ENCODE results near the gene SLC7A5.
"Not testable (repeated sequence)": the region's sequence is repeated elsewhere in the genome, so short reads cannot be mapped to it uniquely, and the experiment has no call there.

Gene SLC7A5

GRCh38 chr16:87862597-87863326, 6.5 kb downstream of the SLC7A5 start:
- H2AFZ ChIP-seq (ENCODE audit: low read depth, low read length); H3K23ac ChIP-seq (ENCODE audit: low read length in 2 of 2); H4K8ac ChIP-seq (ENCODE audit: low read length); H3K4me2 ChIP-seq (ENCODE audit: low read length, poor library complexity, severe bottlenecking); H3K27ac ChIP-seq (ENCODE audit: low read length, poor library complexity, severe bottlenecking); H2BK5ac ChIP-seq (ENCODE audit: low read depth, low read length, poor library complexity, severe bottlenecking); H3K27me3 ChIP-seq (ENCODE audit: control insufficient read depth in 1 of 2, insufficient read depth in 1 of 2, low read length in 2 of 2); H3K79me1 ChIP-seq (replicated peaks; ENCODE audit: low read length, poor library complexity, severe bottlenecking); H3K18ac ChIP-seq (ENCODE audit: low read depth in 1 of 2, low read length in 2 of 2); H3K14ac ChIP-seq (ENCODE audit: low read length in 2 of 2); H3K4ac ChIP-seq (ENCODE audit: low read depth in 1 of 2, low read length in 2 of 2); H2BK120ac ChIP-seq (ENCODE audit: low read depth, low read length); H3K4me3 ChIP-seq (ENCODE audit: insufficient read depth in 1 of 2, low read depth in 1 of 2, low read length in 2 of 2); H3K9ac ChIP-seq (ENCODE audit: low read length); H2BK15ac ChIP-seq (ENCODE audit: low read depth, poor library complexity, severe bottlenecking); DNase-seq; H3K9me3 ChIP-seq (ENCODE audit: control insufficient read depth, low read length): not testable (repeated sequence)
- peak overlapping the region; percentile 52 for H4K91ac ChIP-seq (ENCODE audit: low read length)
- peak overlapping the region in 1 of 2 experiments; percentile 18 for H2BK12ac ChIP-seq (ENCODE audit: low read length in 2 of 2)
- H3K4me1 ChIP-seq (ENCODE audit: control insufficient read depth, insufficient read depth, low read depth, low read length) = peaks cover 38% of the 10 kb centered on the region
- H3K36me3 ChIP-seq (ENCODE audit: control insufficient read depth in 1 of 2, insufficient read depth in 2 of 2, low read depth in 1 of 2, low read length in 2 of 2) = peaks cover 0 to 15% of the 10 kb centered on the region in 2 experiments
- WGBS = 96% methylated on average over 21 of the region's 26 CpGs
- peak overlapping the region; percentile 10 for H2AK5ac ChIP-seq (ENCODE audit: low read length, severe bottlenecking)

GRCh38 chr16:87861300-87862099, 7.8 kb downstream of the SLC7A5 start:
- peak overlapping the region; percentile 61 for H2AK5ac ChIP-seq (ENCODE audit: low read length, severe bottlenecking)
- H3K79me1 ChIP-seq (replicated peaks; ENCODE audit: low read length, poor library complexity, severe bottlenecking); H3K9ac ChIP-seq (ENCODE audit: low read length); H3K4me3 ChIP-seq (ENCODE audit: insufficient read depth in 1 of 2, low read depth in 1 of 2, low read length in 2 of 2); H2BK5ac ChIP-seq (ENCODE audit: low read depth, low read length, poor library complexity, severe bottlenecking); H3K4me2 ChIP-seq (ENCODE audit: low read length, poor library complexity, severe bottlenecking); H2BK15ac ChIP-seq (ENCODE audit: low read depth, poor library complexity, severe bottlenecking); H2AFZ ChIP-seq (ENCODE audit: low read depth, low read length); H3K27me3 ChIP-seq (ENCODE audit: control insufficient read depth in 1 of 2, insufficient read depth in 1 of 2, low read length in 2 of 2); H3K9me3 ChIP-seq (ENCODE audit: control insufficient read depth, low read length); H3K27ac ChIP-seq (ENCODE audit: low read length, poor library complexity, severe bottlenecking); H3K23ac ChIP-seq (ENCODE audit: low read length in 2 of 2); DNase-seq: not testable (repeated sequence)
- H4K8ac ChIP-seq (ENCODE audit: low read length) = peak overlapping the region; percentile 49
- peak overlapping the region; percentile 27 for H2BK120ac ChIP-seq (ENCODE audit: low read depth, low read length)
- WGBS = 93% methylated on average over 18 of the region's 18 CpGs
- H4K91ac ChIP-seq (ENCODE audit: low read length) = peak overlapping the region; percentile 19
- H3K4ac ChIP-seq (ENCODE audit: low read depth in 1 of 2, low read length in 2 of 2) = peak overlapping the region; percentile 21 to 36
- H3K4me1 ChIP-seq (ENCODE audit: control insufficient read depth, insufficient read depth, low read depth, low read length) = peaks cover 38% of the 10 kb centered on the region
- H3K36me3 ChIP-seq (ENCODE audit: control insufficient read depth in 1 of 2, insufficient read depth in 2 of 2, low read depth in 1 of 2, low read length in 2 of 2) = peaks cover 0 to 15% of the 10 kb centered on the region in 2 experiments
- H2BK12ac ChIP-seq (ENCODE audit: low read length in 2 of 2) = peak overlapping the region in 1 of 2 experiments; percentile 91
- H3K14ac ChIP-seq (ENCODE audit: low read length in 2 of 2) = peak overlapping the region in 1 of 2 experiments; percentile 44
- H3K18ac ChIP-seq (ENCODE audit: low read depth in 1 of 2, low read length in 2 of 2) = peak overlapping the region; percentile 14 to 94

- Histone ChIP-seq H3K4ac (ENCODE audit: low read depth in 1 of 2, low read length in 2 of 2) (peak overlapping the region; percentile 36 to 94), H2AK5ac (ENCODE audit: low read length, severe bottlenecking) (peak overlapping the region; percentile 61), H3K9ac (ENCODE audit: low read length) (peak overlapping the region; percentile 55), H2BK15ac (ENCODE audit: low read depth, poor library complexity, severe bottlenecking) (peak overlapping the region; percentile 94), H2BK5ac (ENCODE audit: low read depth, low read length, poor library complexity, severe bottlenecking) (no peak overlapping the region), H3K14ac (ENCODE audit: low read length in 2 of 2) (peak overlapping the region in 1 of 2 experiments; percentile 44), H3K36me3 (ENCODE audit: control insufficient read depth in 1 of 2, insufficient read depth in 2 of 2, low read depth in 1 of 2, low read length in 2 of 2) (peaks cover 0 to 15% of the 10 kb centered on the region in 2 experiments), H3K23ac (ENCODE audit: low read length in 2 of 2) (peak overlapping the region in 1 of 2 experiments; percentile 69), H3K27me3 (ENCODE audit: control insufficient read depth in 1 of 2, insufficient read depth in 1 of 2, low read length in 2 of 2) (no peaks in the 10 kb centered on the region), H3K4me1 (ENCODE audit: control insufficient read depth, insufficient read depth, low read depth, low read length) (peaks cover 43% of the 10 kb centered on the region), H3K4me2 (ENCODE audit: low read length, poor library complexity, severe bottlenecking) (peak overlapping the region; percentile 1), H4K8ac (ENCODE audit: low read length) (peak overlapping the region; percentile 19), H3K4me3 (ENCODE audit: insufficient read depth in 1 of 2, low read depth in 1 of 2, low read length in 2 of 2) (no peak overlapping the region), H4K91ac (ENCODE audit: low read length) (peak overlapping the region; percentile 19), H3K27ac (ENCODE audit: low read length, poor library complexity, severe bottlenecking) (peak overlapping the region; percentile 63), H3K79me1 (replicated peaks; ENCODE audit: low read length, poor library complexity, severe bottlenecking) (peaks cover 7% of the 10 kb centered on the region), H2AFZ (ENCODE audit: low read depth, low read length) (peak overlapping the region; percentile 39), H3K18ac (ENCODE audit: low read depth in 1 of 2, low read length in 2 of 2) (peak overlapping the region in 1 of 2 experiments; percentile 94), H3K9me3 (ENCODE audit: control insufficient read depth, low read length) (no peaks in the 10 kb centered on the region), H2BK120ac (ENCODE audit: low read depth, low read length) (peak overlapping the region; percentile 27), H2BK12ac (ENCODE audit: low read length in 2 of 2) (peak overlapping the region in 1 of 2 experiments; percentile 91)
- 48% methylated on average over 26 of the region's 26 CpGs for WGBS
- DNase-seq = peak; percentile 91
Measured at GRCh38 chr16:87860553-87861299, 8.6 kb downstream of the SLC7A5 start.
